Loucy (cell line): ENCODE results near the gene OR7G1.

ENCODE experiments used
- H2AFZ ChIP-seq: fragments of 200-600 bp; sonication (generic); 2 replicates; pipeline ENCODE4 v1.6.0; 2016; ENCODE audit warnings: antibody characterized with exemption, mild to moderate bottlenecking, low read length, moderate library complexity
- H3F3A ChIP-seq: fragments of 200-600 bp; 2 replicates; pipeline ENCODE4 v1.6.0; 2016; ENCODE audit warnings: antibody characterized with exemption, low read depth, mild to moderate bottlenecking
- H3K27me3 ChIP-seq: fragments of 200-600 bp; sonication (generic); 2 replicates; pipeline ENCODE4 v1.6.1; 2014; ENCODE audit warnings: low read length, mild to moderate bottlenecking; ENCODE audit not compliant: insufficient read depth, poor library complexity, severe bottlenecking
- H3K36me3 ChIP-seq: fragments of 200-600 bp; sonication (generic); 2 replicates; pipeline ENCODE4 v1.6.1; 2016; ENCODE audit warnings: low read length; ENCODE audit not compliant: insufficient read depth
- H3K4me1 ChIP-seq: fragments of 200-600 bp; sonication (generic); 2 replicates; pipeline ENCODE4 v1.5.1; 2014; ENCODE audit warnings: low read length, mild to moderate bottlenecking; ENCODE audit not compliant: insufficient read depth, poor library complexity, severe bottlenecking
- H3K4me2 ChIP-seq: fragments of 200-600 bp; sonication (generic); 2 replicates; pipeline ENCODE4 v1.6.0; 2014; ENCODE audit warnings: antibody characterized with exemption, low read length, low read depth, mild to moderate bottlenecking; ENCODE audit not compliant: poor library complexity, severe bottlenecking
- H3K4me3 ChIP-seq: fragments of 200-600 bp; sonication (generic); 2 replicates; pipeline ENCODE4 v1.5.1; 2014; ENCODE audit warnings: low read length, mild to moderate bottlenecking, mixed read lengths; ENCODE audit not compliant: poor library complexity, severe bottlenecking
- H3K79me2 ChIP-seq: fragments of 200-600 bp; sonication (generic); 2 replicates; pipeline ENCODE4 v1.6.1; 2014; ENCODE audit warnings: low read length; ENCODE audit not compliant: insufficient read depth
- H3K9ac ChIP-seq: fragments of 200-600 bp; sonication (generic); 2 replicates; pipeline ENCODE4 v1.6.0; 2014; ENCODE audit warnings: mild to moderate bottlenecking, low read depth, low read length, moderate library complexity; ENCODE audit not compliant: poor library complexity, severe bottlenecking
- H3K9me2 ChIP-seq: fragments of 200-600 bp; sonication (generic); replicated peaks from 2 replicates; pipeline ENCODE4 v1.6.1; 2016; ENCODE audit warnings: low read depth, low read length, mixed read lengths
- H3K9me3 ChIP-seq: fragments of 200-600 bp; sonication (generic); 2 replicates; pipeline ENCODE4 v1.6.1; 2014; ENCODE audit warnings: mild to moderate bottlenecking, antibody characterized with exemption, low read length, low read depth; ENCODE audit not compliant: insufficient read depth
- H4K20me1 ChIP-seq: fragments of 200-600 bp; sonication (generic); 2 replicates; pipeline ENCODE4 v1.6.0; 2014; ENCODE audit warnings: antibody characterized with exemption, low read length, mild to moderate bottlenecking; ENCODE audit not compliant: insufficient read depth, poor library complexity, severe bottlenecking
- EZH2phosphoT487 ChIP-seq: fragments of 200-600 bp; IDR thresholded peaks from 2 replicates; pipeline ENCODE4 v1.6.1; 2018; ENCODE audit warnings: antibody characterized with exemption, mild to moderate bottlenecking, moderate library complexity, borderline replicate concordance
- TF ChIP-seq, protein P1 (sequence below): fragments of 200-600 bp; sonication (generic); conservative IDR thresholded peaks from 2 replicates; pipeline ENCODE4 v1.5.1; 2014; ENCODE audit warnings: mild to moderate bottlenecking, antibody characterized with exemption, low read length

The OR7G1 gene

DNA sequence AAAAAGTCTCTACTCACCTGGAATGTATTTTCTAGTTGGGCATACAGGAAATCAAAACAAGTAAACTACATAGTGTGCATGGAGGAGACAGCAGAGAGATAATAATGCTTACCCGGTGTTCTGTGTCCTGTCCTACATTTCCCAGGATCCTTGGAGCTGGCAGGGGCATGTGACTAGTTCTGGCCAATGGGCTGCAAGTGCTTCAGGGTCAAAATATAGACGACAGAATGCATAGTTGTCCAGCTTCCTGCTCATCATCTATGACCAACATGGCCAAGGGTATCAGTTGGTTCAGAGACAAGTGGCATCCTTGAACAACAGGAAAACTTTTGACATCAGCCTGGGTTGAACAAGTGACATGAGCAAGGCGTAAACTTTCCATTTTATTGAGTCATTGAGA lies 33.1 kb upstream of the OR7G1 start:
- H3K27me3 ChIP-seq = no peaks in the 10 kb centered on the region
- peaks cover 99% of the 10 kb centered on the region for H3K79me2 ChIP-seq
- no peaks in the 10 kb centered on the region for H3K4me1 ChIP-seq
- H3F3A ChIP-seq = no peaks in the 10 kb centered on the region
- no peak overlapping the region for H3K4me3 ChIP-seq
- H2AFZ ChIP-seq = no peak overlapping the region
- no peak overlapping the region for H3K4me2 ChIP-seq
- TF ChIP-seq EZH2phosphoT487 = no peak
- TF ChIP-seq, protein P1, sequence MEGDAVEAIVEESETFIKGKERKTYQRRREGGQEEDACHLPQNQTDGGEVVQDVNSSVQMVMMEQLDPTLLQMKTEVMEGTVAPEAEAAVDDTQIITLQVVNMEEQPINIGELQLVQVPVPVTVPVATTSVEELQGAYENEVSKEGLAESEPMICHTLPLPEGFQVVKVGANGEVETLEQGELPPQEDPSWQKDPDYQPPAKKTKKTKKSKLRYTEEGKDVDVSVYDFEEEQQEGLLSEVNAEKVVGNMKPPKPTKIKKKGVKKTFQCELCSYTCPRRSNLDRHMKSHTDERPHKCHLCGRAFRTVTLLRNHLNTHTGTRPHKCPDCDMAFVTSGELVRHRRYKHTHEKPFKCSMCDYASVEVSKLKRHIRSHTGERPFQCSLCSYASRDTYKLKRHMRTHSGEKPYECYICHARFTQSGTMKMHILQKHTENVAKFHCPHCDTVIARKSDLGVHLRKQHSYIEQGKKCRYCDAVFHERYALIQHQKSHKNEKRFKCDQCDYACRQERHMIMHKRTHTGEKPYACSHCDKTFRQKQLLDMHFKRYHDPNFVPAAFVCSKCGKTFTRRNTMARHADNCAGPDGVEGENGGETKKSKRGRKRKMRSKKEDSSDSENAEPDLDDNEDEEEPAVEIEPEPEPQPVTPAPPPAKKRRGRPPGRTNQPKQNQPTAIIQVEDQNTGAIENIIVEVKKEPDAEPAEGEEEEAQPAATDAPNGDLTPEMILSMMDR = no peak
- peaks cover 27% of the 10 kb centered on the region; the same call in 1 of the 2 replicates for H3K36me3 ChIP-seq
- no peak overlapping the region for H3K9ac ChIP-seq
- peaks cover 15% of the 10 kb centered on the region; the same call in 1 of the 2 replicates for H3K9me3 ChIP-seq
- H3K9me2 ChIP-seq = no peaks in the 10 kb centered on the region
- peaks cover 21% of the 10 kb centered on the region for H4K20me1 ChIP-seq

DNA sequence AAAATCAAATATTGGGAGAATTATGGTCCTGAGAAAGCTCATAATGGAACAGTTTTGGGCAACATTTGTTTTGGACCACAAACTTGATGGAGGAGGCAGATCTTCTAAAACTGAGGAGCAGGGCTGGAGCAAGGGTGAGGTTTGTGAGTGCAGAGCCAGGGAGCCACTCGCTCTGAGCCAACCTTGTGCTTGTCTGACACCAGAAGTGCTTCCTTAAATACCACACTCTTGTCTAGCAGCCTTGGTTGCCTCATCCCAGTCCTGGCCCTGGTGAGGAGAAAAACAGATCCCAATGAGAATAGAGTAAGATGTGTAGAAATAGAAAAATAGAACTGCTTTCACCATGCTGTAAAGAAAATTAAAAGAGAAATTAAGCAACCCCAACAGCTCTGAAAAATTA lies 31.3 kb upstream of the OR7G1 start:
- no peak overlapping the region for H3K4me3 ChIP-seq
- peaks cover 13% of the 10 kb centered on the region; the same call in 1 of the 2 replicates for H3K36me3 ChIP-seq
- H2AFZ ChIP-seq = no peak overlapping the region
- H3K27me3 ChIP-seq = no peaks in the 10 kb centered on the region
- peaks cover 99% of the 10 kb centered on the region for H3K79me2 ChIP-seq
- H3K9me3 ChIP-seq = peaks cover 12% of the 10 kb centered on the region; the same call in 1 of the 2 replicates
- H3K9ac ChIP-seq = no peak overlapping the region
- H3K9me2 ChIP-seq = no peaks in the 10 kb centered on the region
- peaks cover 32% of the 10 kb centered on the region for H4K20me1 ChIP-seq
- no peaks in the 10 kb centered on the region for H3F3A ChIP-seq
- H3K4me1 ChIP-seq = peaks cover 11% of the 10 kb centered on the region
- TF ChIP-seq EZH2phosphoT487 = no peak
- TF ChIP-seq, protein P1 = no peak
- no peak overlapping the region for H3K4me2 ChIP-seq

DNA sequence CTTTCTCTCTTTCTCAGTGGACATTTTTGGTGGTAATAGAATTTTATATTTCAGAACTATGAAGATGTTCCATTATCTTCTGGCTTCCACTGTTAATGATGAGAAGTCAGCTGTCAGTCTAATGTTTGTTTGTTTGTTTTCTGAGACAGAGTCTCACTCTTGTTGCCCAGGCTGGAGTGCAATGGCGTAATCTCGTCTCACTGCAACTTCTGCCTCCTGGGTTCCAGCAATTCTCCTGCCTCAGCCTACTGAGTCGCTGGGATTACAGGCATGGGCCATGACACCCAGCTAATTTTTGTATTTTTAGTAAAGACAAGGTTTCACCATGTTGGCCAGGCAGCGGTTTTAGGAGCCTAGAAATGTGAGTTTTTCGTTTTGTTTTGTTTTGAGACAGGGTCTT lies 29.4 kb upstream of the OR7G1 start:
- H3K4me3 ChIP-seq = no peak overlapping the region
- H3K79me2 ChIP-seq = peaks cover 96% of the 10 kb centered on the region
- H3K9me3 ChIP-seq = peaks cover 12% of the 10 kb centered on the region; the same call in 1 of the 2 replicates
- H3F3A ChIP-seq = no peaks in the 10 kb centered on the region
- peaks cover 13% of the 10 kb centered on the region; the same call in 1 of the 2 replicates for H3K36me3 ChIP-seq
- no peak overlapping the region for H3K9ac ChIP-seq
- H3K9me2 ChIP-seq = no peaks in the 10 kb centered on the region
- no peaks in the 10 kb centered on the region for H3K27me3 ChIP-seq
- H2AFZ ChIP-seq = no peak overlapping the region
- TF ChIP-seq EZH2phosphoT487 = no peak
- TF ChIP-seq, protein P1 = no peak
- H3K4me2 ChIP-seq = no peak overlapping the region
- H3K4me1 ChIP-seq = peaks cover 22% of the 10 kb centered on the region
- peaks cover 37% of the 10 kb centered on the region for H4K20me1 ChIP-seq
